ENCODE measurements around the gene NKD1. TPM values are rescaled to one million over a fixed set of nuclear protein-coding genes. Genes with fewer than 3 reads are reported as not detected.

Gene NKD1
- total and polyA plus RNA-seq, 2 donors from 2014 or later = 1.1 to 9.9 TPM

DNA sequence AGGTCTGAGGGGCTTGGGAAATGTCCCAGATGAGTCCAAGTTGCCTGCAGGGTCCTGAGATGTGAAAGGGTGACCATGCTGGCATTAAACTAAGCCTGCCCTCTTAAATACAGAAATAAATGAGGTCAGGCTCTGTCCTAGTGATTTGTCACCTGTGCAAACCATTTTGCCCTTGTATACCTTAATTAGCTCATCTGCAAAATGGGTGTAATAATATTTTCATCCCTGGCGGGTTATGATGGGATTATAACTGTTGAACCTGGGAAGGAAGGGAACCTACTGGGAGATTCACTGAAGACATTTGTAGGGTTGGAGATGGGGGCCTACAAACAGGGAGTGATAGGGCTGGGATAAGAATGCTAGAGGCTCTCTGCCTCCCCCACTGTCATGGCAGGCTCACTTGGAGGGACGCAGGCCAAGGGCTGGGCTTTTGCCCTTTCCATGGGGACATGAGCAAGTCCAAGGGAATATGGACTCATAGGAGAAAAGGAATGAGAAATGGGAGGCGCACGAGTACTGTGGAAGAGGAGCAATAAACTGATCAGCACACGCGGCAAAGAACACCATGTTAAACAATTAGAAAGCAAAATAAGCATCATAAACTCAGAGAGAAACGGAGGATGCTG is 4.4 kb downstream of the NKD1 start:
- Histone ChIP-seq H3K9ac (ENCODE audit: low read length in 3 of 3) (no peak overlapping the region), H3K36me3 (ENCODE audit: control insufficient read depth in 2 of 3, insufficient read depth in 3 of 3, low read length in 3 of 3) (no peaks in the 10 kb centered on the region), H3K9me3 (ENCODE audit: control insufficient read depth in 2 of 3, insufficient read depth in 1 of 3, low read length in 3 of 3) (no peaks in the 10 kb centered on the region), H3K4me1 (ENCODE audit: control insufficient read depth in 2 of 3, insufficient read depth in 2 of 3, low read depth in 1 of 3, low read length in 3 of 3) (no peaks in the 10 kb centered on the region), H3K4me3 (ENCODE audit: low read length in 3 of 3) (no peak overlapping the region), H3K27me3 (ENCODE audit: control insufficient read depth, insufficient read depth, low read length) (no peaks in the 10 kb centered on the region), H3K27ac (ENCODE audit: low read depth in 2 of 2, low read length in 2 of 2) (no peak overlapping the region)
- intact Hi-C loops (cut with DNase I) = no loop called here
- DNase-seq (no peak), FAIRE-seq (no peak)
- TF ChIP-seq, protein P1, sequence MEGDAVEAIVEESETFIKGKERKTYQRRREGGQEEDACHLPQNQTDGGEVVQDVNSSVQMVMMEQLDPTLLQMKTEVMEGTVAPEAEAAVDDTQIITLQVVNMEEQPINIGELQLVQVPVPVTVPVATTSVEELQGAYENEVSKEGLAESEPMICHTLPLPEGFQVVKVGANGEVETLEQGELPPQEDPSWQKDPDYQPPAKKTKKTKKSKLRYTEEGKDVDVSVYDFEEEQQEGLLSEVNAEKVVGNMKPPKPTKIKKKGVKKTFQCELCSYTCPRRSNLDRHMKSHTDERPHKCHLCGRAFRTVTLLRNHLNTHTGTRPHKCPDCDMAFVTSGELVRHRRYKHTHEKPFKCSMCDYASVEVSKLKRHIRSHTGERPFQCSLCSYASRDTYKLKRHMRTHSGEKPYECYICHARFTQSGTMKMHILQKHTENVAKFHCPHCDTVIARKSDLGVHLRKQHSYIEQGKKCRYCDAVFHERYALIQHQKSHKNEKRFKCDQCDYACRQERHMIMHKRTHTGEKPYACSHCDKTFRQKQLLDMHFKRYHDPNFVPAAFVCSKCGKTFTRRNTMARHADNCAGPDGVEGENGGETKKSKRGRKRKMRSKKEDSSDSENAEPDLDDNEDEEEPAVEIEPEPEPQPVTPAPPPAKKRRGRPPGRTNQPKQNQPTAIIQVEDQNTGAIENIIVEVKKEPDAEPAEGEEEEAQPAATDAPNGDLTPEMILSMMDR (IDR thresholded peaks at IDR 0.05; ENCODE audit: borderline replicate concordance, extremely low read depth, insufficient read depth) = no peak

DNA sequence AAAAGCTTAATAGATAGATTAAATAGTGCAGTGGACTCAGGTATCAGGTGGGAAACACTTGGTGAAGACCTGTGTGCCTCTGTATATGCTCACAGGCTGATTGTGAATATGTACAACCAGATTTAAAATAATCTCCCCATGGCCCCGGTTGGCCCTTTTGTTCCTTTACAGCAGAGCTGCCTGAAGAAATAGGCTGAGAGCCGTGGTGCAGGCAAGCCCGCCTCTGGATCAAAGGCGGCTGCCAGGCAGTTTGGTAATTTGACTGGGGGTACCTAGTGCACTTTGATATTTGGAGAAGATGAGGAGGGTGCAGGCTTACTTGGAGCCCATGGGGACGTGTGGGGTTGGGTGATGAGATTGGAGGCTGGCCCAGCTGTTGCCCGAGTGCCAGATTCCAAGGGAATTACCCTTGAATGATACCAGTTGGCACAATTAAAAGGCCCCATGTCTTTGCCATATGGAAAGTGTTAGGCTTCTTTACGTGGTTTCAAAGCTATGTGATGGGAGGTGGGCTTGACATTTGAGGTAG is 5.0 kb downstream of the NKD1 start:
- Histone ChIP-seq H3K9ac (ENCODE audit: low read length in 3 of 3) (no peak overlapping the region), H3K36me3 (ENCODE audit: control insufficient read depth in 2 of 3, insufficient read depth in 3 of 3, low read length in 3 of 3) (no peaks in the 10 kb centered on the region), H3K4me3 (ENCODE audit: low read length in 3 of 3) (no peak overlapping the region), H3K9me3 (ENCODE audit: control insufficient read depth in 2 of 3, insufficient read depth in 1 of 3, low read length in 3 of 3) (no peaks in the 10 kb centered on the region), H3K27ac (ENCODE audit: low read depth in 2 of 2, low read length in 2 of 2) (no peak overlapping the region), H3K27me3 (ENCODE audit: control insufficient read depth, insufficient read depth, low read length) (no peaks in the 10 kb centered on the region), H3K4me1 (ENCODE audit: control insufficient read depth in 2 of 3, insufficient read depth in 2 of 3, low read depth in 1 of 3, low read length in 3 of 3) (no peaks in the 10 kb centered on the region)
- no peak for DNase-seq
- intact Hi-C loops (cut with DNase I) = no loop called here
- FAIRE-seq = no peak
- TF ChIP-seq, protein P1 (IDR thresholded peaks at IDR 0.05; ENCODE audit: borderline replicate concordance, extremely low read depth, insufficient read depth) = no peak

DNA sequence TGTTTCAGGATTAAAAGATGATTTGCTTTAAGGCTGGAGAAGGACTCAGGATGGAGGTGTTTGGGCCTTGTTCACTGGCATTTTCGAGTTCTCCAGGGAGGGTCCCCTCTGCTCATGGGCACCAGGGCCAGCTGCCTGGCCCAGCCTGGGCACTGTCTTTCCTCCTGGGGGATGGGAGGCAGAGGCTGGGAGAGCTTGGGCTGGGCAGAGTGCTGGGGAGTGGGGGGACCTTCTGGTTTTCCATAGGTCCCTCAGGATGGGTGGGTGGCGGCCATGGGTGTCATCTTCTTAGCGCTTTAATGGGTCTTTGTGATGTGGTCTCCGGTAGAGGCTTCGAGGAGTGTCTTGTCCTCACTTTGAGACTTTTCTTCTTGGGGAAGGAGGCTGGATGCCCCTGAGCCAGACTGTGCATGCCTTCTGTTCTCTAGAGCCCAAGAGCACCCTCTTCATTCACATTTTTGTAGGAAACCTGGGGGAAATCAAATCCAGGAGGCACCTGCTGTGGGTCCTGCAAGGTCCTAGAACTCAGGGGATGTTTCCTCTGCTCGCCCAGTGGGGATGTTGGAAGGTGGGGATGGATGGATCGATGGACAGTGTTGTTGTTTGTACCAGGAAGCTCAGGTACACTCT is 5.7 kb downstream of the NKD1 start:
- TF ChIP-seq, protein P1 (IDR thresholded peaks at IDR 0.05; ENCODE audit: borderline replicate concordance, extremely low read depth, insufficient read depth) = no peak
- H3K4me3 ChIP-seq (ENCODE audit: low read length in 3 of 3) = no peak overlapping the region
- no peak overlapping the region for H3K9ac ChIP-seq (ENCODE audit: low read length in 3 of 3)
- FAIRE-seq (no peak), DNase-seq (no peak)
- intact Hi-C loops (cut with DNase I) = no loop called here
- no peaks in the 10 kb centered on the region for H3K4me1 ChIP-seq (ENCODE audit: control insufficient read depth in 2 of 3, insufficient read depth in 2 of 3, low read depth in 1 of 3, low read length in 3 of 3)
- no peaks in the 10 kb centered on the region for H3K27me3 ChIP-seq (ENCODE audit: control insufficient read depth, insufficient read depth, low read length)
- H3K36me3 ChIP-seq (ENCODE audit: control insufficient read depth in 2 of 3, insufficient read depth in 3 of 3, low read length in 3 of 3) = no peaks in the 10 kb centered on the region
- no peak overlapping the region for H3K27ac ChIP-seq (ENCODE audit: low read depth in 2 of 2, low read length in 2 of 2)
- H3K9me3 ChIP-seq (ENCODE audit: control insufficient read depth in 2 of 3, insufficient read depth in 1 of 3, low read length in 3 of 3) = no peaks in the 10 kb centered on the region

Measured in kidney (tissue), 14 donors.